Measurements from ENCODE around the gene ST8SIA2. TPM values are rescaled to one million over a fixed set of nuclear protein-coding genes. Genes with fewer than 3 reads are reported as not detected.

Gene ST8SIA2
- total RNA-seq, 1 donor from 2014 or later: 4.1 TPM

DNA sequence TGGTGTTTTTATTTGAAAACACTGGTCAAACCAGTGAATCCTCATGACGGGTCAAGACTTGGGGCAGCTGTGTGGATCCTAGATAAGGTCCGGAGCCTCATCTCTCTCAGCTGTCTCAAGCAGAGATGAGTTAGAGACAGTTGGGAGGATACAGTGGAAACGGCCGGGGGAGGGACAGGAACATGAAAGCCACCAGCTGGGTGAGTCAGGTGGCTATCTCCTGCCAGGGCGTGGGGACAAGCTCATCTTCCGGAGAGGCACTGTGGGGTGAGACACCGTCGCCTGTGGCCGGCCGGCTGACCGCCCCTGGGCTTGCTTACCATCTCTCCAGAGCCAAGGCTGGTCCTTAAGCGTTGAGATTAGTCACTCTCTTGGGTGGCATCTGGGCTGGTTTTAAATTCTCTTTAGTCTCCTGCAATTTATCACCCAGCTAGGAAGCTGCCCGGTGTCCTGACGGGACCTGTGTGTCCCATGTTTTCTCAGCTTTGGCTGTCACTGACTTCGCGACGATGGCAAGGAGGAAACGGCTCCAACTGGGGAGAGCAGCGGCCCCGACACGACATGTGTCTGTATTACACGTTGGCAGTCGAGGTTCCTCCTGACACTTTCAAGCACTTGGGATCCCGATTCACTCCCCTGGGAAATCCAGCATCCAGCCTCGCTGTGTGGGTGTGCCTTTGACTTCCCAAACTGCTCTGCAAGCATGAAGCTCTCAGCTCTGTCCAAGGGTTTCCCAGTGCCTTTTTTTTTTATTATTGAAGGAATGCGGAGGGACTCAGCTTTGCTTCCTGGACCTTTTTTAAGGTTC lies 7.5 kb downstream of the ST8SIA2 start:
- DNase-seq (ENCODE audit: low spot score): no peak
- Mint-ChIP-seq H3K36me3 (ENCODE audit: low read depth, unreplicated experiment) (peaks cover 2% of the 10 kb centered on the region), H3K27me3 (ENCODE audit: unreplicated experiment) (no peaks in the 10 kb centered on the region), H3K9me3 (ENCODE audit: unreplicated experiment) (no peaks in the 10 kb centered on the region), H3K4me1 (ENCODE audit: unreplicated experiment) (peaks cover 5% of the 10 kb centered on the region), H3K4me3 (ENCODE audit: unreplicated experiment) (no peak overlapping the region), H3K27ac (ENCODE audit: unreplicated experiment) (peak overlapping the region; percentile 48)
- no peak for TF ChIP-seq CTCF (IDR thresholded peaks at IDR 0.05; ENCODE audit: unreplicated experiment)

- no peaks in the 10 kb centered on the region for H3K9me3 Mint-ChIP-seq (ENCODE audit: unreplicated experiment)
- H3K27me3 Mint-ChIP-seq (ENCODE audit: unreplicated experiment): no peaks in the 10 kb centered on the region
- H3K27ac Mint-ChIP-seq (ENCODE audit: unreplicated experiment): no peak overlapping the region
Observed at GRCh38 chr15:92402751-92403150, 9.1 kb downstream of the ST8SIA2 start.

DNA sequence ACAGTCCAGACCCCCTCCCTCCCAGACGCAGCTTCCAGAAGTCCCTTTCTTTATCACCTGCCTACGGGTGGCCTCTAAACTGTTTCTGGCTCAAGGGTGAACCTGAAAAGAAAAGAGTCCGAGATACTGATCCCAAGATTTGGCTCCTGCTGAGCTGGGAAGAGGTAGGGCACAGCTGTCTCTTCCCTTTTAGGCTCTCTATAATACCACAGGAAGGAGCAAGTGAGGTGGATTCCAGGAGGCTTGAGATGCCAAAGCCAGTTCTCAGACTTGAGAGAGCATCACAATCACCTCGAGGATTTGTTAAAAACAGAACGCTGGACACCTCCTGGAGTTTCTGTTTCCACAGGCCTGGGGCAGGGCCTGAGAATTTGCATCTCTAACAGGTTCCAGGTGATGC lies 12.3 kb downstream of the ST8SIA2 start:
- H3K4me1 Mint-ChIP-seq (ENCODE audit: unreplicated experiment): no peaks in the 10 kb centered on the region
- H3K4me3 Mint-ChIP-seq (ENCODE audit: unreplicated experiment): no peak overlapping the region
- H3K36me3 Mint-ChIP-seq (ENCODE audit: low read depth, unreplicated experiment): peaks cover 2% of the 10 kb centered on the region
- no peak for DNase-seq (ENCODE audit: low spot score)
- no peaks in the 10 kb centered on the region for H3K27me3 Mint-ChIP-seq (ENCODE audit: unreplicated experiment)
- H3K27ac Mint-ChIP-seq (ENCODE audit: unreplicated experiment): no peak overlapping the region
- TF ChIP-seq CTCF (IDR thresholded peaks at IDR 0.05; ENCODE audit: unreplicated experiment): no peak
- H3K9me3 Mint-ChIP-seq (ENCODE audit: unreplicated experiment): no peaks in the 10 kb centered on the region

More at GRCh38 chr15:92402751-92403150, 9.1 kb downstream of the ST8SIA2 start:
- TF ChIP-seq CTCF (IDR thresholded peaks at IDR 0.05; ENCODE audit: unreplicated experiment): no peak
- no peak overlapping the region for H3K4me3 Mint-ChIP-seq (ENCODE audit: unreplicated experiment)
- peaks cover 5% of the 10 kb centered on the region for H3K4me1 Mint-ChIP-seq (ENCODE audit: unreplicated experiment)
- H3K36me3 Mint-ChIP-seq (ENCODE audit: low read depth, unreplicated experiment): peaks cover 2% of the 10 kb centered on the region
- DNase-seq (ENCODE audit: low spot score): no peak

DNA sequence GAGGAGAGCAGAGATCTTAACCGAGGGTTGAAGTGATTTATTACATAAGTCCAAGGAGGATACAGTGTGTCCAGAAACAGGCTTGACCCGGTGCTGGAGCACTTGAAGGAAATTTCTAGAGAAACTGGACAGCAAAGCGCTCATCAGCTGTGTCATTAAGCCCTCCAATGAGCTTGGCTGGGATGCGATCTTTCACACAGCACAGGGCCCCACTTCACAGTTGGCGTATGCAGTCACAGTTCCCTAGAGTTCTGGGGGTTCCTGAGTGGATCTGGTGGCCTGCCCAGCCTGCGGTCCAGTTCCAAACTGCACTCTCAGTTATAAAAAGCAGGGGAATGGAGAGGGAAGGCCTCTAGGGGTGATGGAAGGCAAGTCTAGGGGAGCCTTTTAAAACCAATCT lies 13.6 kb downstream of the ST8SIA2 start:
- H3K27ac Mint-ChIP-seq (ENCODE audit: unreplicated experiment): no peak overlapping the region
- H3K9me3 Mint-ChIP-seq (ENCODE audit: unreplicated experiment): no peaks in the 10 kb centered on the region
- TF ChIP-seq CTCF (IDR thresholded peaks at IDR 0.05; ENCODE audit: unreplicated experiment): no peak

GRCh38 chr15:92407916-92408315 lies 14.2 kb downstream of the ST8SIA2 start:
- Mint-ChIP-seq H3K27me3 (ENCODE audit: unreplicated experiment) (no peaks in the 10 kb centered on the region), H3K4me3 (ENCODE audit: unreplicated experiment) (no peak overlapping the region), H3K9me3 (ENCODE audit: unreplicated experiment) (no peaks in the 10 kb centered on the region), H3K36me3 (ENCODE audit: low read depth, unreplicated experiment) (peaks cover 2% of the 10 kb centered on the region), H3K4me1 (ENCODE audit: unreplicated experiment) (no peaks in the 10 kb centered on the region), H3K27ac (ENCODE audit: unreplicated experiment) (no peak overlapping the region)
- no peak for TF ChIP-seq CTCF (IDR thresholded peaks at IDR 0.05; ENCODE audit: unreplicated experiment)
- no peak for DNase-seq (ENCODE audit: low spot score)

More for the DNA sequence above, 13.6 kb downstream of the ST8SIA2 start:
- Mint-ChIP-seq H3K4me3 (ENCODE audit: unreplicated experiment) (no peak overlapping the region), H3K27me3 (ENCODE audit: unreplicated experiment) (no peaks in the 10 kb centered on the region), H3K4me1 (ENCODE audit: unreplicated experiment) (no peaks in the 10 kb centered on the region), H3K36me3 (ENCODE audit: low read depth, unreplicated experiment) (peaks cover 2% of the 10 kb centered on the region)
- no peak for DNase-seq (ENCODE audit: low spot score)

All from endothelial cell (in vitro differentiated cells).